Measurements from ENCODE around the gene VPS54. TPM values are rescaled to one million over a fixed set of nuclear protein-coding genes. Genes with fewer than 3 reads are reported as not detected.

VPS54 gene
- total RNA-seq, 1 experiment from 2014 or later: 12.4 TPM

DNA sequence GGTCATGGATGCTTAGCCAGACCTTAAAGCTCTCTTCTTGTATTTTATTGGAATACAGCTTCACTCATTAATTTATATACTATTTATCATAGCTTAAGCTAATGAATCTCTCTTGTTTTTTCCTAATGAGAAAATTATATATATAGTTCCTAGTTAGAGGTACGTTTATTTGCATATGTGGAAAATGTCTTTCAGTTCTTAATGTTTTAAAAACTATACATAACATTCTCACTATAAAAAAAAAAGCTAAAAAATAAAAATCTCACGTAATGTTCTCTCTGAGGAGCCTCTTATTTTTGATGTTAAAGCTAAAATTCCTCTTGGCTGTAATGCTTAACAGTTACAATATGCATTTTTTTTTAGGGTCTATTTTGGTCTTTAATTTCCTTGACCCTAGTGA is 160.9 kb downstream of the VPS54 start:
- Histone ChIP-seq H3K36me3 (ENCODE audit: control insufficient read depth in 1 of 2, insufficient read depth in 2 of 2, low read length in 2 of 2) (peaks cover 5 to 9% of the 10 kb centered on the region in 2 experiments), H3K9ac (ENCODE audit: low read length) (no peak overlapping the region), H3K4me2 (ENCODE audit: low read length) (no peak overlapping the region), H3K27ac (ENCODE audit: low read depth, low read length) (no peak overlapping the region), H3K4me1 (ENCODE audit: control insufficient read depth in 1 of 2, insufficient read depth in 2 of 2, low read length in 2 of 2) (peaks cover 10 to 16% of the 10 kb centered on the region in 2 experiments), H2AFZ (ENCODE audit: low read depth, low read length, poor library complexity, severe bottlenecking) (no peak overlapping the region), H3K27me3 (ENCODE audit: insufficient read depth, low read length) (no peaks in the 10 kb centered on the region), H3K9me3 (ENCODE audit: control insufficient read depth in 1 of 2, insufficient read depth in 1 of 2, low read depth in 1 of 2, low read length in 2 of 2) (no peaks in the 10 kb centered on the region), H3K9me2 (ENCODE audit: insufficient read depth) (no peaks in the 10 kb centered on the region), H4K20me1 (ENCODE audit: insufficient read depth) (no peaks in the 10 kb centered on the region), H3K79me2 (ENCODE audit: insufficient read depth, low read length) (peaks cover 25% of the 10 kb centered on the region), H3K4me3 (replicated peaks in 1 of 2; ENCODE audit: low read depth in 1 of 2, low read length in 2 of 2) (no peak overlapping the region)
- DNase-seq (ENCODE audit: low read depth, low spot score) (no peak), ATAC-seq (no peak)
- intact Hi-C loops (cut with micrococcal nuclease): no loop called here
- ChIA-PET CTCF (interaction anchor here (1.4 kb wide), 1 partner anchor 17 kb away, joined by 3 read pairs; the partner anchor contains the start of gene UGP2), POLR2A (no interaction called here), RAD21 (ENCODE audit: low non-redundant PET in 1 of 2, low total read pairs in 2 of 2, uncharacterized antibody in 2 of 2, unreplicated experiment in 2 of 2) (no interaction called here)
- TF ChIP-seq EGR1 (IDR thresholded peaks at IDR 0.05; ENCODE audit: low read depth): no peak
- TF ChIP-seq EZH2phosphoT487 (IDR thresholded peaks at IDR 0.05; ENCODE audit: borderline replicate concordance): no peak
- TF ChIP-seq SIN3A (IDR thresholded peaks at IDR 0.05; ENCODE audit: low read depth): no peak
- no peak for TF ChIP-seq ZNF274 (IDR thresholded peaks at IDR 0.05; ENCODE audit: low read depth, low read length)
- no peak for TF ChIP-seq YY1 (IDR thresholded peaks at IDR 0.05; ENCODE audit: extremely low read depth, insufficient replicate concordance, low read depth, low read length)
- TF ChIP-seq SP1 (IDR thresholded peaks at IDR 0.05; ENCODE audit: low read depth): no peak
- no TSS peak for BruUV-seq (replicated peaks)

DNA sequence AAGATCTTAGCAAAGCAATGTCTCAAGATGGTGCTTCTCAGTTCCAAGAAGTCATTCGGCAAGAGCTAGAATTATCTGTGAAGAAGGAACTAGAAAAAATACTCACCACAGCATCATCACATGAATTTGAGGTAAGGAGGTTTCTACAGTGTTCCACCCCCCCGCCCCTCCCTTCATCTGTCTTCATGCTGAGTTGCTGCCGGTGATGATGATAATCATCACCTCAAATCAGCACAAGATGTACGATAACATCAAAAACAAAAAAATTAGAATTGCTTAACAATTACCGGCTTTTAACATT is 163.0 kb downstream of the VPS54 start:
- Histone ChIP-seq H3K9ac (ENCODE audit: low read length) (no peak overlapping the region), H2AFZ (ENCODE audit: low read depth, low read length, poor library complexity, severe bottlenecking) (no peak overlapping the region), H3K9me3 (ENCODE audit: control insufficient read depth in 1 of 2, insufficient read depth in 1 of 2, low read depth in 1 of 2, low read length in 2 of 2) (no peaks in the 10 kb centered on the region), H3K36me3 (ENCODE audit: control insufficient read depth in 1 of 2, insufficient read depth in 2 of 2, low read length in 2 of 2) (peaks cover 5 to 9% of the 10 kb centered on the region in 2 experiments), H3K4me2 (ENCODE audit: low read length) (no peak overlapping the region), H3K79me2 (ENCODE audit: insufficient read depth, low read length) (peaks cover 45% of the 10 kb centered on the region), H4K20me1 (ENCODE audit: insufficient read depth) (no peaks in the 10 kb centered on the region), H3K9me2 (ENCODE audit: insufficient read depth) (no peaks in the 10 kb centered on the region), H3K4me1 (ENCODE audit: control insufficient read depth in 1 of 2, insufficient read depth in 2 of 2, low read length in 2 of 2) (no peaks in the 10 kb centered on the region), H3K27ac (ENCODE audit: low read depth, low read length) (no peak overlapping the region), H3K27me3 (ENCODE audit: insufficient read depth, low read length) (no peaks in the 10 kb centered on the region), H3K4me3 (replicated peaks in 1 of 2; ENCODE audit: low read depth in 1 of 2, low read length in 2 of 2) (no peak overlapping the region)
- ATAC-seq (no peak), DNase-seq (ENCODE audit: low read depth, low spot score) (no peak)
- ChIA-PET RAD21 (ENCODE audit: low non-redundant PET in 1 of 2, low total read pairs in 2 of 2, uncharacterized antibody in 2 of 2, unreplicated experiment in 2 of 2) (no interaction called here), CTCF (no interaction called here), POLR2A (interaction anchor here (1.8 kb wide), 1 partner anchor 15 kb away, joined by 4 read pairs; the partner anchor contains the start of gene UGP2)
- intact Hi-C loops (cut with micrococcal nuclease): no loop called here
- TF ChIP-seq YY1 (IDR thresholded peaks at IDR 0.05; ENCODE audit: extremely low read depth, insufficient replicate concordance, low read depth, low read length) (no peak), JUND (IDR thresholded peaks at IDR 0.05) (no peak), EGR1 (IDR thresholded peaks at IDR 0.05; ENCODE audit: low read depth) (no peak)
- TF ChIP-seq, protein P1, sequence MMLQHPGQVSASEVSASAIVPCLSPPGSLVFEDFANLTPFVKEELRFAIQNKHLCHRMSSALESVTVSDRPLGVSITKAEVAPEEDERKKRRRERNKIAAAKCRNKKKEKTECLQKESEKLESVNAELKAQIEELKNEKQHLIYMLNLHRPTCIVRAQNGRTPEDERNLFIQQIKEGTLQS (IDR thresholded peaks at IDR 0.05): no peak
- BruUV-seq (replicated peaks): no TSS peak
